Loucy (cell line): ENCODE measurements around the gene APBB2.

Source experiments
- CTCF ChIP-seq: fragments of 200-600 bp; sonication (generic); conservative IDR thresholded peaks from 2 replicates; pipeline ENCODE4 v1.5.1; 2014; ENCODE audit warnings: mild to moderate bottlenecking, antibody characterized with exemption, low read length
- EZH2phosphoT487 ChIP-seq: fragments of 200-600 bp; IDR thresholded peaks from 2 replicates; pipeline ENCODE4 v1.6.1; 2018; ENCODE audit warnings: antibody characterized with exemption, mild to moderate bottlenecking, moderate library complexity, borderline replicate concordance

- TF ChIP-seq CTCF (no peak), EZH2phosphoT487 (no peak)
Observed at GRCh38 chr4:41215969-41216293, 1.6 kb upstream of the APBB2 start.
